Right forelimb (tissue), 1 donor: ENCODE data around the gene MAP3K14.

Experiments used
- DNase-seq: peaks from one replicate; pipeline ENCODE4 v3.0.0-alpha.2; 2018

The MAP3K14 gene

DNA sequence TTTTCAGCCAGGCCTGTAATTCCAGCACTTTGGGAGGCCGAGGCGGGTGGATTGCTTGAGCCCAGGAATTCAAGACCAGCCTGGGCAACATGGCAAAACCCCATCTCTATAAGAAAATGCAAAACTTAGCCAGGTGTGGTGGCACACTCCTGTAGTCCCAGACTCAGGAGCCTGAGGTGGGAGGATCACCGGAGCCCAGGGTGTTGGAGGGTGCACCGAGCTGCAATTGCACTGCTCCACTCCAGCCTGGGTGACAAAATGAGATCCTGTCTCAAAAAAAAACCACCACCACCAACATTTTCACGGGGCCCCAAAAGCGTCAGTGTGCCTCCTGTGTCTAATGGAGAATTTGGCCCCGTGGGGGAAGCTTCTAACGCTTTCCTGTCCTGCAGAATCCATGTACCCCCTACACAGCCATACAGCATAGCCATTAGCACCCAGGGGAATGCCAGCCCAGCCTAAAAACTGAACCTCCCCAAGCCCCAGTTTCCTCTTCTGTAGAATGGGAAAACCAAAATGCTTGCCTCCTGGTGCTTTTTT lies 22.2 kb upstream of the MAP3K14 start:
- DNase-seq = no peak

DNA sequence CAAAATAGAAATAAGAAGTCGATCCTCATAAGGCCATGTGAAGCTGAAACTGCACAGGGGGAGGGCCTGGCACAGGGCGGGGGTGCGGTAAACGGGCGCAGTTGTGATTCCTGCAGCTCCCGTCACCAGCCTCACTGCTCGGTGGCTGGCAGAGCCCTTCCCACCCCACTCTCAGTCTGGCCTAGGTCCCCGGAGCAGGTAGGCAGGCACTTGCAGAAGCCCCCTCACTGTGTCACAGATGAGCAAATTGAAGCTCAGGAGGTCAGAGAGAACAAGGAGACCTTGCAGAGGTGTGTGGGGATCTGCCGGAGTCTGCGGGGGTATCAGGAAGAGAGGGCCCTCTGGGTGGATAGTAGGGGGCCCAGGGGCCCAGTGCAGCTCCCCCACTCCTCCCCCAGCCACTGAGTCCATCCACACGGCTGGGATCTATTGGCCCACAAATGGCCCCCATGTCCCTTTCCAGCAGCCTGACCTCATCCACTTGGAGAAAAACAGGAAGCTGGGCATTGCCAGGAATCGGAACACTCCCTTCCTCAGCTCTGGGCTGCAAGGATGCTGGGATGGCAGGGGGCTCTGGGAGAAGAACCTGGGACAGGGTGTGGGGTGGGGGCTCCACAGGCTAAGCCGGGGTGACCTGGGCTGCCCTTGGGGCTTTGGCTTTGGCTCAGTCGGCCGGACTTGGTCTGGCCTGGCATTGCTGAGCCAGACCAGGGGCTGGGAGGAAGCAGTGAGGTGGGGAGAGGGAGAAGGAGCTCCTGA lies 21.4 kb upstream of the MAP3K14 start:
- DNase-seq = no peak

DNA sequence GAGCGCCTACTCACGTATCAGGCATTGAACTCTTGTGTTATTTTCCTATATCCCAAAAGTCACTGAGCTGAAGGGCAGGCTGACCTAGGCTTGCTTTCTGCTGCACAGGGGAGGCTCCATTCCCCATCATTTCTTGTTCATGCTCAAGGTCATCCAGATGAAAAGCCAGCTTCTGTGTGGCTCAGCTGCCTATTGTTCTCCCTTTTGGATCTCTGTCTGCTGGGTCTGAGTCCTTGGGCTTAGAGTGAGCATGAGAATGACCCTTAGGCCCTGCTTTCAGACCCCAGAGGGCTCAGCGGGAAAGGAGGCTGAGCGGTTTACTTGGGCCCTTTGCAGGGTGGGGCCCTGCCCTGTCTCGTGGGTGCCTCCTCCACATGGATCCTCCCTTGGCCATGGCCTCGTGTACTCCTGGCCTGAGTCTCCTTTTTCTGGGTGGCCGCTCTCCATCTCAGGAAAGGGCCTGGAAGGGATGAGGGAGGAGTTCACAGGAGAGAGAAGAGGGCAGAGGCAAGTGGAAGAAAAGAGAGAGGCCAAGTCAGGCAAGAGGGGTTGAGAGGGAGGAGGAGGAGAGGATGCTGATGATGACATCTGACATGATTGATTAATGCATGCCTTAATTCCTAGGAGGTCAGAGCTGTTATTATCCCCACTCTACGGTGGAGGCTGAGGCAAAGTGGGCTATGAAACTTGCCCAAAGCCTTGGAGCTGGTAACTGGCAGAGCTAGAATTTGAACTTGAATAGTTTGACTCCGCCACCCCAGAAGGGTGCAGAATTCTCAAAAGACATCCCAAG lies 19.8 kb upstream of the MAP3K14 start:
- DNase-seq = no peak

DNA sequence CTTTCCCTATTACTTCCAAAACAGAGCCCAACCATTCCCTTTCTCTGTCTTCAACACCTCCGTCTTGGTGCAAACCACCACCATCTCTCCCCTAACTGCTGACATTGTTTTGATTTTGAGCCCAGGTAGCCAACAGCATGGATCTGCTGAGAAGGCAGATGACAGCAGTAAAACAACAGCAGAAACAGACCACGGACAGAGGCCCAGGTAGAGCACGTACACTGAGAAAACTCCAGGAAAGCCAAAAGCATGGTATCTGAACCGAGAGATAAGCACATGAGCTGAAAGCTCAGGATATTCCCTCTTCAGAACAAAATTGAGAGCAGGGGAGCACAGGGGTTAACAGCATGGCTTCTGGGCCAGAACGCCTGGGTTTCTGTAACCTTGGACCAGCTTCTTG lies 18.9 kb upstream of the MAP3K14 start:
- DNase-seq = no peak

DNA sequence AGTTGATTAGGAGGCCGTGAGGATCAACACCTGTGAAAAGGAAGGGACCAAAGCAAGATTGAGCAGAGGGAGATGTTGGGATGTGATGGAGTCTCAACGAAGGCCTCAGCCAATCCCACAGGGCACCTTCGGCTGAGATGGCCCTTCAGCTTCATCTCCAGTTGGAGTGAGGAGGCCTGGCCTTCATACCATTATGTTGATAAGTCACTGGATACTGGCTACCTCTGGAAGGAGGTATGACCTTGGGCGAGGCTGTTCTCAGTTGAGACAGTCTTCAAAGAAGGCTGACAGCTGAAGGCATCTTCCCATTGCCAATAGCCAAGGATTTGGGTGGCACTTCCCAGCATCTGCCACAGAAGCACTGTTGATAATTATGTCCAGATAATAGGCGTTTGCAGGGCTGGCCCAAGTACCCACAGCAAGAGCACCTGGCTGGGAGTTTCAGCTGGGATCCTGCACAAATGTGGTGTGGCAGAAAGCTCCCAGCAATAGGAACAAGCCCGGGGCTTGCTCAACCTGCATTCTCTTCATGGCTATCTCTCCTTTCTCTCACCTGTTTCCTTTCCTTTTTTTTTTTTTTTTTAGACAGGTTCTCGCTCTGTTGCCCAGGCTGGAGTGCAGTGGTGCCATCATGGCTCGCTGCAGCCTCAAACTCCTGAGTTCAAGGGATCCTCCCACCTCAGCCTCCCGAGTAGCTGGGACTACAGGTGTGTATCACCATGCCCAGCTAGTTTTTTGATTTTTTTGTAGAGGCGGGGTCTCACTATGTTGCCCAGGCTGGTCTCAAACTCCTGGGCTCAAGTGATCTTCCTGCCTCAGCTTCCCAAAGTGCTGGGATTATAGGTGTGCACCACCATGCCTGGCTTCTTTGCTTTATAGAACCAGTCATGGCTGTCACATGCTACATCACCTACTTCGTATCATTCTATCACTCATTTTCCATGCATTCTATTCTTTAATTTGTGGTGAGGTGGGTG lies 18.2 kb upstream of the MAP3K14 start:
- DNase-seq = no peak

DNA sequence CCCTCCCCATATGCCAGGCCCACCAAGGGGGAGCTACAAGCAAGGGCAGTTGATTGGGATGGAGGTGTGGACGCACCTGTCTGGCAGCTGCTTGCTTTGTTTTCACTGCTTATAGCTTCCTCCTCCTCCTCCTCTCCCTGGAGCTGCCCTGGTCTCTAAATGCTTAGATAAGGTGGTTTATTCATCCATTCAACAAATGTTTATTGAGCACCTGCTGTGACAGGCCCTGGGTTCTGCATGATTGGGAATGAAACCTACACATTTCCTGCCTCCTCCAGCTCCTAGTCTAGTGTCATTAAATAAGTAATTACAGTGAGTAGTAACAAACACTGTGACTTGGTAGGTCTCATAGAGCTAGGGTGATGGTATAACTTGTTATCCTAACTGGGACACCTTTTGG lies 17.4 kb upstream of the MAP3K14 start:
- DNase-seq = no peak

DNA sequence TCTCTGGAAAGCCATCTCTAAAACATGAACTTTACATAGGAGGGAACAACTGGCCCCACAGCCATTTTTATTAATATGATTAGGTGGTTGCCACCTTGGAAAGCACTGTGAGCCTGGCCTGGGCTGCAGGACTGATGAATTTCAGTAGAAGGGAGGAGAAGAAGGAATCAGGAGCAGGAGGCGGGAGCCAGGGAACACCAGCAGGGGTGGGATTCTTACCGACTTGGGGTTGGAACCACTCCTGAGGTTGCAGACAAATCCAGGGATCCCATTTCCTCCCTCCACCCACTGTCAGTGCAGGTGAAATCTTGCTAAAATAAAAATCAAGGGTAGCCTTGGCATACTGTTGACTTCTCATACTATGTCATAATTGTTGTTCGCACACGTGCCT lies 16.9 kb upstream of the MAP3K14 start:
- DNase-seq = no peak

DNA sequence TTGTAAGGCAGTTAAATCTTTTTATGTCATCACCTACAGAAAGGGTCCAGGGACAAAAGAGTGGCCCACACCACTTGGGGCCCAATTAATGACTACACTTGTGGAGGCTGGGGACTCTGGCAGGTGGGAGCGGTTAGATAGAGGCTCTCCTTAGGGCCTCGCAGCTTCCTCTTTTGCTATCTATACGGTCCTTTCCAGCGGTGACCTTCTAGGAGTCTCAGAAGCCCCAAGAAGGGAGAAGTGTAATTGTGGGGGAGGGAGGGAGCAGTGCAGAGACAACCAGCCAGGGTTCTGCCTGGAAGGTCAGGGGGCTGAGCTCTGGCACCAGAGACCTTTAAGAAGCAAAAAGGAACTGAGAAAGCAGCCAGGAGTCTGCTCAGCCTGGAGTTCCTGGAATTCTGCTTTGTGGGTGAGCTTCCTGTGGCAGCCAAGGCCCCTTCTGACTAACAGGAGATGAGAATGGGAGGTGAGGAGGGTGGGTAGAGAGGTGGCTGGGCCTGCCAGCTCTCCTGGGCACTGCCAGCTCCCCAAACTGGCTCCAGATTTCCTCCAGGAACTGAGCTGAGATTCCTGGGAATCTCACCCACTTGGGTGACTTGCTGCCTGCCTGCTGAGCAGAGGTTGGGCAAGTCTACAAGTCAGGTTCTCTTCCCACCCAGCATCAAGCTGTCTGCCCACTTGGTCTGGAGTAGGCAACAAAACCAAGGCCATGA lies 16.3 kb upstream of the MAP3K14 start:
- no peak for DNase-seq

DNA sequence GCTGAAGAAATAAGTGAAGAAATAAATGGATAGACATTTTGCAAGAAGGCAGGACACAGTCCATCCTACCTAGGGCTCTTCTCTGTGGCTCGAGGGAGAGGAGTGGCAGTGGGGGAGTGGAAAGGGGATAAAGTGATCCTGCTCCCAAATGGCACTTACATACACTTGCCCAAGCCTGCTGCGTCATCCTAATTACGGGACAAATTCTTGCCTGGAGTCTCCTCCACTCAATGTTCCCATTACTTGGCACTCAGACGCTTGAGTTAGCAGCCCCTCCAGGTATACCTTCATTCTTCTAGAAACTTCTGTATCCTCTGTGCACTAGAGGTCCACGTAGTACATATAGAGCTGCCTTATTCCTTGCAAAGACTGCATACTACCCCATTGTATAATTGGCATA lies 15.7 kb upstream of the MAP3K14 start:
- no peak for DNase-seq

DNA sequence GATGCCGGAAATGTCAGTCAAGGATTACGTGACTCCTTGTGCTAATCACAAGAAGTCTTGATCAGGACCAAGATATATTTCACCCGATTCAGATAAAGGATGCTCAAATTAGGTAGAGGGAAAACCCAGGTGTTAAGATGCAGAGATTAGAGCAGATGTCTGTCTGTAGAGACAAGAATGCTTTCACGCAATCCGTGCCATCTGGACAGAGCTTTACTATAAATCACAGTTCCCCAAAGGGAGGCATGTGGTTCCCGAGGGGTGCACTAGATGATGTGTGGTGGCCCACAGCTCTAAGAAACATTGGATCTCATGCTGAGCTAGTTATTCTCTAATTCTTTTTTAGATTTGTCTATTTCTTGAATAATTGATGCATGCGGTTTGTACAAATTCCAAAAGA lies 9.8 kb upstream of the MAP3K14 start:
- DNase-seq = no peak

DNA sequence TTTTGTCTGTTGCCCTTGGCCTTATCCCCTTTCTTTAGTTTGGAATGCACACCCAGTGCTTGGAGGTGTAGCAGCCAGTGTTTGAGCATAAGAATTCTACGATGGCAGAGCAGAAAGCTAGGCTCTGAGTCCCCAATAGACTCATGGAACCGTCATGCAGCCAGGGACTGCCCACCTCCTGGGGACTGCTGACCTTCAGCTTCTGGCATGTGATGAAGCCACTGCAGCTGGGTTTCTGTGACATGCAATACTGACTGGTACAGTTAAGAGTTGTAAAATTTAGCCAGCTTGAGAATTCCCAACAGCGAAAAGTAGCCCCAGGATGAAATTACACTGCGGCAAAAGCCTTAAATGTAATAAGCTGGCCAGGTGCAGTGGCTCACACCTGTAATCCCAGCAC lies 9.0 kb upstream of the MAP3K14 start:
- DNase-seq = no peak

DNA sequence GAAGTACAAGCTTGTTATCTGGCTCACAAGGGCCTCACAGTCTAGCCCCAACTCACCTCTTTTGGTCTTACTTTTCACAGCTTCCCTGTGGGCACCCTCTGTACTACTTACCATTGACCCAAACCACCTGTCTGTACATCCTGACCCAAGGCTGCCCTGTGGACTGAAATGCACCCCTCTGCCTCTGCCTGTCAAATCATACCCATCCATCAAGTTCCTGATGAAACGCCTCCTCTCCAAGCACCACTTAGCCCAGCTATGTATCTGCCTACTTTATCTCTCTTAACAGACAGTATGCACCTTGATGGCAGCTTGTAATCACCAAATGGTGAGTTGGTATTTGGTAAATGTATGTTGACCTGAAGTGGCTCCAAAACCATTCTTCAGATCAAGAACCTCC lies 7.5 kb upstream of the MAP3K14 start:
- no peak for DNase-seq

DNA sequence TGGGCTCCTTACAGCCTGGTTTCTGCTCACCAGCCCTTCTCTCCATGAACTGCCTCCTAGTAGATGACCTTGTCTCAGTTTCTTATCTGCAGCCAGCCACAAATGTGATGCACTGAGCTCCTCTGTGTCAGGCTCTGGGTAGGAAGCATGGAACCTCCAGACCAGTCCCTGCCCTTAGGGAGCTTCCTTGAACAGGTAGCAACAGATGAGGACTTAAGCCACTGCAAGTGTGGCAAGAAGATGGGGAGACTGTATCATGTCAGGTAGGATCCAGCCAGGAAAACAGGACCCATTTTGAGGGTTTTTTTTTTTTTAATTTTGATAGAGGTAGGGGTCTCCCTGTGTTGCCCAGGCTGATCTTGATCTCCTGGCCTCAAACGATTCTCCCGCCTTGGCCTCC lies 5.3 kb upstream of the MAP3K14 start:
- DNase-seq = no peak

DNA sequence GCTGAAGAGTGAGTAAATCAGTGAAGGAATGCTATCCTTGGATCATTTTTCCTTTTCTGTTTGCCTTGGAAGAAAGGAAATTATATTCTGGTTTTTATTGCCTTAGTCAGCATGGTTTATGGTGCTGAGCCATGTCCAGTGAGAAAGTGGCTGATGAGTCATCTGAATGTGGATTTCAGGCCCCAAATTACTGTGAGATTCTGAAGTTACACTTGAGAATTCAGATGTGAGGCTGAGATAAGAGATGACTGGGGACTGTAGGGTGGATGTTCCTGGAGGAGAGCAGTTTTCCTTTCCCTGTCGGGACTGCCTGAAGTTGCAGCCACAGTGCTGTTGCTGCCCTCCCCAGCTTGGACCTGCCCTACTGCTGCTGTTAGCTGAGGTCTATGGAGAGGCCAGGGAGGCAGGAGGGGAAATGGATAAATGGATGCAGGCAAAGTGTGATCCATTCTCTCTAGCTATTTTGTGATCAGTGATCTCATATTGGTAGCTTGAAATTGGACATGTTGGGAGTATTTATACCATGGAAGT lies 4.2 kb upstream of the MAP3K14 start:
- no peak for DNase-seq

DNA sequence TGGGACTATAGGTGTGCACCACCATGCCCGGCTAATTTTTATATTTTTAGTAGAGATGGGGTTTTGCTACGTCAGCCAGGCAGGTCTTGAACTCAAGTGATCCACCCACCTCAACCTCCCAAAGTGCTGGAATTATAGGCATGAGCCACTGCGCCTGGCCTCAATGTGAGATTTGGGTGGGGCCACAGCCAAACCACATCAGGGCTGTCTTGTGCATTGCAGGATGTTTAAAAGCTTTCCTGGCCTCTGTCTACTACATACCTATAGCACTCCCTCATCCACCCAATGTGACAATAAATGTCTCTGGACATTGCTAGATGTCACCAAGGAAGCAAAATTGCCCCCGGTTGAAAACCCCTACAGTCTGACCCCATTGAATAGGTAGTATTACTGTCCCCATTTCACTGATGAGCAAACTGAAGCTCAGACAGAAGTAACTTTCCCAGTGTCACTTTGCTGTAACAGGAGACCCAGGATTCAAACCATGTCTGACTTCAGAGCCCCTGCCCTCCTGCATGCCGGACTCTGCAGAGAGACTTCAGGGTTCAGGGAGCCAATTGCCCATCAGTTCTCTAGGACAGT lies 3.6 kb upstream of the MAP3K14 start:
- DNase-seq = no peak

DNA sequence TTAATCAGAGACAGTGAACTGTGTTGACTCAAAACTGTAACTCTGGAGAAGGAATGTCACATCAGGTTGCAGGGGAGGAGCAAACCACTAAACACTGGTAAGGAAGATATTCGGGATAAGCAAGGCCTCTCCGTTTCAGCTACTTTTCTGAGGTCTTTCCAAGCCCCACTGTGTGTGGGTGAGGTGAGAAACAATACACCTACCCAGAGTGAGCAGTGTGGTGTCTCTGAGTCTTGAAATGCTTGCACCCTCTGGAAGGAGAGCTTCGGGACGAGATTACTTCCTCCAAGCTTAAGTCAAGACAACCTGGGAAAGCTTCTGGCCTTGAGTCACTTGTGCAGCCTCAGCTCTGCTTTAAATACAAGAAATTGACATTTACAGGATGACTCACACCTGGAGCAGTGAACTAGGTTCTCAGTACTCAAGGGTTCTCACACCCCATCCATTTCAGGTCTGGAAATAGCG lies 2.5 kb upstream of the MAP3K14 start:
- no peak for DNase-seq

DNA sequence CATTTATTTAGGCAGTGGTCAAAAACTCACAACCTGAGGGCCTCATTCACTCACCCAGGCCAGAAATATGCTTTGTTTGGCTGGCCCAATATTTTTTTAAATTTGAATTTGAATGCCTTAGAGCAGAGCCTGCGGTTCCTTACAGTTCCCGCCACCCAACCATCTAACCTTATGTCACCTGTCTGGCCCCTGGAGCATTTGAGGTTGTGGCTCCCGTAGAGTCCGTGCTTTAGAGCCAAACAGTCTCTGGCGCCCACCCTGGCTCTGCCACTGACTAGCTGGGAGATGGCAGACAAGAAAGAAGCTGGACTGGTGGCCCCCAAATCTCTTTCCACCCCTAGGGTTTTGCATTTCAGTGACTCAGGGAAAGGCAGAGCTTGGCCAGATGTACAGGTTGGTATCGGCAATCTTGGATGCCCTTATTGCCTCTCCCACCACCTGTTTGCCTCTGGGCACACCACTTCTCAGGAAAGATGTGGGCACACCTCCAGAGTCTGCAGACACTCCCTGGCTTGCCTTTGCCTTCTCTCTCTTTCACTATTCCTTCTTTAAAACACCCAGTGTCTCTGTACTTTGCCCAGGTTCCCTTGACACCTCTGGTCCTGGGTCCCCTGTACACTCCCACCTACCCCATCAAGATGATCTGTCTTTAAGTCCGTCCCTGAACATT lies 1.9 kb upstream of the MAP3K14 start:
- no peak for DNase-seq

DNA sequence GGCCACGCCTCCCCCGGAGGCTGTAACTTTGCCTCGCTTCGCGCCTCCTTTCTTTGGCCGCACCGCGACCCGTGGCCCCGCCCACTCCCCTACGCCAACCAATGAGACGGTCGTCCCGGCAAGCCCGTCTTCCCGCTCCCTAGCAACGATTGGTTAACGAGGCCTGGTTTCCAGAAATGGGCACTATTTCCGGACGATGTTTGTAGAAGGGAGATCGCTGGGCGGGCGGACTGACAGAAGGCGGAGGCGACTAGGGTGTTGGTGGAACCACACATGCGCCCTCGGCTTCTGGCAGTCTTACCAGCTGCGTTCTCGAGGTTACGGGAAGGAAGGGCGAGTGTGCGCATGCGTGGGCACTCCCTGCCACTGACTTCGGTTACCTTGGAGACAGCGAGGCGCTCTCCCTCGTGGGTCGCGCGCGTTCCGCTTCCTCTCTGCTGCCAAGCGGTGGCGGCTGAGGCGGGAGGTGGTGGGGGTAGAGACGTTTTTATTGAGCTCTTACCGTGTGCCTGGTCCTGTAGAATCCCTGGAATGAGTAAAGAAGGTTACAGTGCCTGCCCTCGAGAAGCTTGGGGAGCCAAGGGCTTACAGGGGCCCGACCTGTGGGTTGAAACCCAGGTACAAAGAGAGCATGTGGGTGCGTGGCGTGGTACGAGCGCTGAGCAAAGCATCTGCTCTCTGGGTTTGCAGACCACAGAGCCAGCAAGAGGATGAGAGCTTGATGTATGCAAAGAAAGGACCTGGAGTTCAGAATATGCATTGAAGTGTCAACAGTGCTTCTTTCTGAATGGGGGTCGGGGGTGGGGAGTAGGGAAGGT lies 500 bp upstream of the MAP3K14 start:
- peak; percentile 100 for DNase-seq

DNA sequence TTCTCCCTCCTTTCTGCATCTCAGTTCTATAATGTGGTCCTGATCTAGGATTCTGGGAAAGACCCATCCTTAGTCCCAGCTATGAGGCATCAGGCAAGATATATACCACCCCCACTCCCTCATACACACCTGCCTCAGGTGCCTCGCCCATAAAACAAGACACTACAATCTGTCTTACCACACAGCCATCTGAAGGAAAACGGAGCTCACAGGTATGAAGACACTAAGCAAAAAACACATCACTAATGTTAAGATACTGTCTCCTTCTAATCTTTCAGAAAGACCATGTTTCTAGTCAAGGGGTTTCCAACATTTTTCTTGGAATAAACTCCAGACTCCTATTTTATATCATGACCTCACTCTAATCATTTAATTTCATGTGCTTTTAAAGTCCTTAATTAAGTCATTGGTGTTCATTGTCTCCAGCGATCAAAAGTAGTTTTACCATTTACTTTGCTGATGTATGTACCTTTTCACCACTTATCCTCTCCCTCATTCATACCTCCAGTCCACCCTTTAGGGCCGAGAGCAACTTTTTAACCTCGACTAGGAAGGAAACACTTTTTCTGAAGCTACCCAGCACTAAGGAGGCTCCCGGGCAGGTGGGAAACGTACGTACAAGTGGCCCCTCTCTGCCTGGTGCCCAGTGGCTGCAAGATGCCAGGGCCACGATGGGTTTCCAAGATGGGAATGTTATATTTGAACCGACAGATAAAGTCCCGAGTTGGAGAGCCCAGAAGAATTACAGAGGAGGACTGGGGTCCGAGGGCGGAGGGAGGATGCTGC lies 979 bp downstream of the MAP3K14 start:
- peak; percentile 48 for DNase-seq
